HepG2 (cell line): ENCODE results near the gene MT1M. TPM values are rescaled to one million over a fixed set of nuclear protein-coding genes. Genes with fewer than 3 reads are reported as not detected.

Experiments
- ATF1 ChIP-seq: IDR thresholded peaks from 2 replicates; pipeline ENCODE4 v1.6.1; 2016; ENCODE audit warnings: mild to moderate bottlenecking, control low read depth
- ATM ChIP-seq: fragments of 450-650 bp; IDR thresholded peaks from 2 replicates; pipeline ENCODE4 v1.7.1; 2017; ENCODE audit warnings: mild to moderate bottlenecking, borderline replicate concordance
- FOXC1 ChIP-seq: sonication (generic); formaldehyde crosslinking; IDR thresholded peaks from 2 replicates; pipeline ENCODE4 v1.8.0; 2022; ENCODE audit warnings: mild to moderate bottlenecking, missing genetic modification reagents, borderline replicate concordance
- GTF2F1 ChIP-seq: fragments of 150-350 bp; IDR thresholded peaks from 2 replicates; pipeline ENCODE4 v1.6.1; 2014; ENCODE audit warnings: low read length
- GZF1 ChIP-seq: sonication (generic); formaldehyde crosslinking; IDR thresholded peaks from 2 replicates; pipeline ENCODE4 v1.5.1; 2020; ENCODE audit warnings: mild to moderate bottlenecking, missing genetic modification reagents
- KDM3A ChIP-seq: IDR thresholded peaks from 2 replicates; pipeline ENCODE4 v1.6.1; 2018; ENCODE audit warnings: low read depth, missing compliant biosample characterization
- KMT2B ChIP-seq: IDR thresholded peaks from 2 replicates; pipeline ENCODE4 v1.6.1; 2016; ENCODE audit warnings: missing genetic modification reagents, missing compliant biosample characterization
- NPAS2 ChIP-seq: sonication (generic); formaldehyde crosslinking; IDR thresholded peaks from 2 replicates; pipeline ENCODE4 v1.8.0; 2022; ENCODE audit warnings: mild to moderate bottlenecking, missing genetic modification reagents, borderline replicate concordance
- NR2F6 ChIP-seq, 2 experiments: IDR thresholded peaks; 2 replicates each; pipeline ENCODE4 v1.6.1; 2016; ENCODE audit warnings: antibody characterized with exemption in 1 of 2, mild to moderate bottlenecking in 1 of 2
- SP5 ChIP-seq: IDR thresholded peaks from 2 replicates; pipeline ENCODE4 v1.6.1; 2016; ENCODE audit warnings: low read depth, borderline replicate concordance
- TCF7L2 ChIP-seq: IDR thresholded peaks from 2 replicates; pipeline ENCODE4 v1.6.1; 2011; ENCODE audit warnings: mild to moderate bottlenecking, low read depth, low read length, moderate library complexity
- TMF1 ChIP-seq: sonication (generic); formaldehyde crosslinking; IDR thresholded peaks from 2 replicates; pipeline ENCODE4 v1.8.1; 2022; ENCODE audit warnings: low read depth, missing genetic modification reagents
- ZNF20 ChIP-seq: sonication (generic); formaldehyde crosslinking; IDR thresholded peaks from 2 replicates; pipeline ENCODE4 v1.4.0; 2020; ENCODE audit warnings: mild to moderate bottlenecking, moderate library complexity, missing genetic modification reagents
- ZNF24 ChIP-seq: fragments of 450-650 bp; IDR thresholded peaks from 2 replicates; pipeline ENCODE4 v1.6.1; 2017; ENCODE audit warnings: antibody characterized with exemption, mild to moderate bottlenecking
- ZNF256 ChIP-seq: sonication (generic); formaldehyde crosslinking; conservative IDR thresholded peaks from 2 replicates; pipeline ENCODE4 v1.4.0; 2020; ENCODE audit warnings: missing genetic modification reagents
- ZNF552 ChIP-seq: sonication (generic); formaldehyde crosslinking; IDR thresholded peaks from 2 replicates; pipeline ENCODE4 v1.9.0; 2022; ENCODE audit warnings: missing genetic modification reagents, mild to moderate bottlenecking, borderline replicate concordance
- ZNF572 ChIP-seq: sonication (generic); formaldehyde crosslinking; IDR thresholded peaks from 2 replicates; pipeline ENCODE4 v1.5.1; 2020; ENCODE audit warnings: mild to moderate bottlenecking, missing genetic modification reagents
- ZNF768 ChIP-seq: sonication (generic); formaldehyde crosslinking; IDR thresholded peaks from 2 replicates; pipeline ENCODE4 v1.4.0; 2020; ENCODE audit warnings: missing genetic modification reagents
- ZNF788 ChIP-seq: sonication (generic); formaldehyde crosslinking; IDR thresholded peaks from 2 replicates; pipeline ENCODE4 v1.5.0; 2020; ENCODE audit warnings: mild to moderate bottlenecking, missing genetic modification reagents, borderline replicate concordance
- polyA plus RNA-seq, 8 experiments: library from polyadenylated mRNA; depleted of rRNA in 3 of 8; stranded (reverse) in 7 of 8; unstranded in 1 of 8; fragments of >200 nt; fragmentation: Illumina TruSeq in 4 of 8; extraction: Trizol in 4 of 8; gene quantifications; 2 replicates each; pipeline versions ENCODE4 v1.2.1 to v1.2.3, GENCODE V29; 2011 to 2016; ENCODE audit warnings: low read depth in 4 of 8, missing spikeins in 1 of 8, mixed read lengths in 1 of 8; ENCODE audit not compliant: insufficient read depth in 1 of 8
- total RNA-seq, 5 experiments: library from RNA; depleted of rRNA; stranded (reverse); fragments of >200 nt; fragmentation: Illumina TruSeq; extraction: Trizol; gene quantifications; 2 replicates each; pipeline ENCODE4 v1.2.3, GENCODE V29; 2016; ENCODE audit warnings: low read depth in 1 of 5
- TF ChIP-seq, protein P1 (sequence below): sonication (generic); formaldehyde crosslinking; IDR thresholded peaks from 2 replicates; pipeline ENCODE4 v1.4.0; 2020; ENCODE audit warnings: mild to moderate bottlenecking, missing genetic modification reagents
- TF ChIP-seq, protein P2 (sequence below): sonication (generic); formaldehyde crosslinking; IDR thresholded peaks from 2 replicates; pipeline ENCODE4 v1.5.1; 2020; ENCODE audit warnings: missing genetic modification reagents, mild to moderate bottlenecking, borderline replicate concordance
- TF ChIP-seq, protein P3 (sequence below): IDR thresholded peaks from 2 replicates; pipeline ENCODE4 v1.6.1; 2016
- TF ChIP-seq, protein P4 (sequence below): sonication (generic); formaldehyde crosslinking; IDR thresholded peaks from 2 replicates; pipeline ENCODE4 v1.4.0; 2020; ENCODE audit warnings: missing genetic modification reagents, borderline replicate concordance
- TF ChIP-seq, protein P5 (sequence below): sonication (generic); formaldehyde crosslinking; IDR thresholded peaks from 2 replicates; pipeline ENCODE4 v1.5.0; 2020; ENCODE audit warnings: missing genetic modification reagents

Gene MT1M
- total and polyA plus RNA-seq, 2 of the 13 experiments (the other 11 are each of a cell fraction or from before 2014, with no cell fraction given), result 4.6 TPM; not detected in 1

DNA sequence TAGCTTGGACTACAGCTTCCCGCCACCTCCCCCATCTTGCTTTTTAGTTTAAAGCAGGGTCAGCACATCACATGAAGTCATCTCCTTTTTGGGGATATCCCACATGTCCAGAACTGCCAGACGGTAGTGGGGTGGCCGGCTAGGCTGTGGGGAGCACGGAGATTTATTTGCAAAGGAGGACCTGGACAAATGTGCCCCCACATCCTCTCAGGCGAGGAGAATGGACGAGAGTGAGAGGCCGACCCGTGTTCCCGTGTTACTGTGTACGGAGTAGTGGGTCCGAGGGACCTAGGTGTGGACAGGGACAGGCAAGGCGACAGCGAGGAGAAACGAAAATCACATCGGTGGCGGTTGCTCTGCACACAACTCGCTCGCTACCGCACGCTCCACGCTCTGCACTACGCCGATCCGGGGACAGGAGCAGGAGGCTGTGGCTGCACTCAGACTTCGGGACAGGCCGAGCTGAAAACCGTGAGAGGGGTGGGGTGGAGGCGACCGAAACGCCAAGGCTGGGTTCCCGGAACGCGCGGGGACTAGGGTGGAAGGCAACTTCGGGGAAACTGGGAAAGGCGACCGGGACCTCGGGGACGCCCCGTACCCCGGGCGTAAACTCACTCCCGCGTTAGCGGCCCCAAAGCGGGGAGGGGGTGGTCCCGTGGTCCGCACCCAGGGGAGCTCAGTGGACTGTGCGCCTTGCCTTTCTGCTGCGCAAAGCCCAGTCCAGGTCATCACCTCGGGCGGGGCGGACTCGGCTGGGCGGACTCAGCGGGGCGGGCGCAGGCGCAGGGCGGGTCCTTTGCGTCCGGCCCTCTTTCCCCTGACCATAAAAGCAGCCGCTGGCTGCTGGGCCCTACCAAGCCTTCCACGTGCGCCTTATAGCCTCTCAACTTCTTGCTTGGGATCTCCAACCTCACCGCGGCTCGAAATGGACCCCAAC is 5.6 kb downstream of the MT1M start, which contains the start of gene MT1A (continued):
- no peak for TF ChIP-seq ATM
- TF ChIP-seq KDM3A, result no peak; the same call in 1 of the 2 replicates
- no peak; the same call in 1 of the 2 replicates for TF ChIP-seq ZNF788 (CRISPR knock-in tag)
- TF ChIP-seq KMT2B (CRISPR knock-in tag), result no peak
- TF ChIP-seq TCF7L2, result no peak
- TF ChIP-seq FOXC1 (CRISPR knock-in tag), result no peak
- TF ChIP-seq ZNF20 (CRISPR knock-in tag), result no peak
- no peak for TF ChIP-seq ATF1 (CRISPR knock-in tag)
- TF ChIP-seq ZNF552 (CRISPR knock-in tag), result no peak
- TF ChIP-seq, protein P1, sequence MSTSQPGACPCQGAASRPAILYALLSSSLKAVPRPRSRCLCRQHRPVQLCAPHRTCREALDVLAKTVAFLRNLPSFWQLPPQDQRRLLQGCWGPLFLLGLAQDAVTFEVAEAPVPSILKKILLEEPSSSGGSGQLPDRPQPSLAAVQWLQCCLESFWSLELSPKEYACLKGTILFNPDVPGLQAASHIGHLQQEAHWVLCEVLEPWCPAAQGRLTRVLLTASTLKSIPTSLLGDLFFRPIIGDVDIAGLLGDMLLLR, result 0 out of 2 replicates have a peak, but pooled peaks have one; percentile 49
- TF ChIP-seq, protein P2, sequence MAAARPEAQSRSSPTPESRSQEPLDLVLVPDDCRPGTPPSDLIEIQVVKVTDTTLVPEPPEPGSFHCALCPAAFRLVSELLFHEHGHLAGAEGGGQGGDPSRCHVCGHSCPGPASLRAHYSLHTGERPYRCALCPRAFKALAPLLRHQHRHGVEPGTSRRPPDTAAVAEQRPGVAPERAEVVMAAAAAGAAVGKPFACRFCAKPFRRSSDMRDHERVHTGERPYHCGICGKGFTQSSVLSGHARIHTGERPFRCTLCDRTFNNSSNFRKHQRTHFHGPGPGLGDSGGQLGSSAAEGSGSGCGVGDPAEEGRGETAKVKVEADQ (CRISPR knock-in tag), result no peak
- no peak for TF ChIP-seq TMF1 (CRISPR knock-in tag)
- TF ChIP-seq, protein P3, sequence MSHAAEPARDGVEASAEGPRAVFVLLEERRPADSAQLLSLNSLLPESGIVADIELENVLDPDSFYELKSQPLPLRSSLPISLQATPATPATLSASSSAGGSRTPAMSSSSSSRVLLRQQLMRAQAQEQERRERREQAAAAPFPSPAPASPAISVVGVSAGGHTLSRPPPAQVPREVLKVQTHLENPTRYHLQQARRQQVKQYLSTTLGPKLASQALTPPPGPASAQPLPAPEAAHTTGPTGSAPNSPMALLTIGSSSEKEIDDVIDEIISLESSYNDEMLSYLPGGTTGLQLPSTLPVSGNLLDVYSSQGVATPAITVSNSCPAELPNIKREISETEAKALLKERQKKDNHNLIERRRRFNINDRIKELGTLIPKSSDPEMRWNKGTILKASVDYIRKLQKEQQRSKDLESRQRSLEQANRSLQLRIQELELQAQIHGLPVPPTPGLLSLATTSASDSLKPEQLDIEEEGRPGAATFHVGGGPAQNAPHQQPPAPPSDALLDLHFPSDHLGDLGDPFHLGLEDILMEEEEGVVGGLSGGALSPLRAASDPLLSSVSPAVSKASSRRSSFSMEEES (CRISPR knock-in tag), result no peak
- no peak for TF ChIP-seq GTF2F1
- TF ChIP-seq ZNF256, result no peak
- TF ChIP-seq, protein P4, sequence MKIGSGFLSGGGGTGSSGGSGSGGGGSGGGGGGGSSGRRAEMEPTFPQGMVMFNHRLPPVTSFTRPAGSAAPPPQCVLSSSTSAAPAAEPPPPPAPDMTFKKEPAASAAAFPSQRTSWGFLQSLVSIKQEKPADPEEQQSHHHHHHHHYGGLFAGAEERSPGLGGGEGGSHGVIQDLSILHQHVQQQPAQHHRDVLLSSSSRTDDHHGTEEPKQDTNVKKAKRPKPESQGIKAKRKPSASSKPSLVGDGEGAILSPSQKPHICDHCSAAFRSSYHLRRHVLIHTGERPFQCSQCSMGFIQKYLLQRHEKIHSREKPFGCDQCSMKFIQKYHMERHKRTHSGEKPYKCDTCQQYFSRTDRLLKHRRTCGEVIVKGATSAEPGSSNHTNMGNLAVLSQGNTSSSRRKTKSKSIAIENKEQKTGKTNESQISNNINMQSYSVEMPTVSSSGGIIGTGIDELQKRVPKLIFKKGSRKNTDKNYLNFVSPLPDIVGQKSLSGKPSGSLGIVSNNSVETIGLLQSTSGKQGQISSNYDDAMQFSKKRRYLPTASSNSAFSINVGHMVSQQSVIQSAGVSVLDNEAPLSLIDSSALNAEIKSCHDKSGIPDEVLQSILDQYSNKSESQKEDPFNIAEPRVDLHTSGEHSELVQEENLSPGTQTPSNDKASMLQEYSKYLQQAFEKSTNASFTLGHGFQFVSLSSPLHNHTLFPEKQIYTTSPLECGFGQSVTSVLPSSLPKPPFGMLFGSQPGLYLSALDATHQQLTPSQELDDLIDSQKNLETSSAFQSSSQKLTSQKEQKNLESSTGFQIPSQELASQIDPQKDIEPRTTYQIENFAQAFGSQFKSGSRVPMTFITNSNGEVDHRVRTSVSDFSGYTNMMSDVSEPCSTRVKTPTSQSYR (CRISPR knock-in tag), result no peak
- TF ChIP-seq, protein P5, sequence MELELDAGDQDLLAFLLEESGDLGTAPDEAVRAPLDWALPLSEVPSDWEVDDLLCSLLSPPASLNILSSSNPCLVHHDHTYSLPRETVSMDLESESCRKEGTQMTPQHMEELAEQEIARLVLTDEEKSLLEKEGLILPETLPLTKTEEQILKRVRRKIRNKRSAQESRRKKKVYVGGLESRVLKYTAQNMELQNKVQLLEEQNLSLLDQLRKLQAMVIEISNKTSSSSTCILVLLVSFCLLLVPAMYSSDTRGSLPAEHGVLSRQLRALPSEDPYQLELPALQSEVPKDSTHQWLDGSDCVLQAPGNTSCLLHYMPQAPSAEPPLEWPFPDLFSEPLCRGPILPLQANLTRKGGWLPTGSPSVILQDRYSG (CRISPR knock-in tag), result no peak
- TF ChIP-seq NPAS2 (CRISPR knock-in tag), result no peak
- peak; percentile 65; the same call in 1 of the 2 replicates for TF ChIP-seq SP5 (CRISPR knock-in tag)
- no peak for TF ChIP-seq ZNF24
- 0 out of 2 replicates have a peak, but pooled peaks have one; percentile 21 for TF ChIP-seq ZNF768 (CRISPR knock-in tag)
- TF ChIP-seq ZNF572 (CRISPR knock-in tag), result no peak
- TF ChIP-seq NR2F6 (IDR thresholded peaks at IDR 0.05), result no peak
- peak; percentile 77 for TF ChIP-seq NR2F6 (CRISPR knock-in tag; IDR thresholded peaks at IDR 0.05)
- no peak for TF ChIP-seq GZF1 (CRISPR knock-in tag)
